NB4 (cell line): Measurements from ENCODE around the gene MYCBP2.
"Not testable (repeated sequence)": the region's sequence is repeated elsewhere in the genome, so short reads cannot be mapped to it uniquely, and the experiment has no call there.

ENCODE experiments used
- MAX ChIP-seq: IDR thresholded peaks from 2 replicates; pipeline ENCODE4 v1.6.1; 2011; ENCODE audit warnings: low read depth, low read length
- POLR2A ChIP-seq: IDR thresholded peaks from 2 replicates; pipeline ENCODE4 v1.6.1; 2011; ENCODE audit warnings: mild to moderate bottlenecking; ENCODE audit not compliant: insufficient read length; ENCODE audit errors: extremely low read depth
- TF ChIP-seq, protein P1 (sequence below): IDR thresholded peaks from one replicate; pipeline ENCODE4 v1.5.1; 2012; ENCODE audit warnings: low read depth, low read length

GRCh38 chr13:77347351-77347750 is 20.5 kb upstream of the MYCBP2 start:
- TF ChIP-seq, protein P1, sequence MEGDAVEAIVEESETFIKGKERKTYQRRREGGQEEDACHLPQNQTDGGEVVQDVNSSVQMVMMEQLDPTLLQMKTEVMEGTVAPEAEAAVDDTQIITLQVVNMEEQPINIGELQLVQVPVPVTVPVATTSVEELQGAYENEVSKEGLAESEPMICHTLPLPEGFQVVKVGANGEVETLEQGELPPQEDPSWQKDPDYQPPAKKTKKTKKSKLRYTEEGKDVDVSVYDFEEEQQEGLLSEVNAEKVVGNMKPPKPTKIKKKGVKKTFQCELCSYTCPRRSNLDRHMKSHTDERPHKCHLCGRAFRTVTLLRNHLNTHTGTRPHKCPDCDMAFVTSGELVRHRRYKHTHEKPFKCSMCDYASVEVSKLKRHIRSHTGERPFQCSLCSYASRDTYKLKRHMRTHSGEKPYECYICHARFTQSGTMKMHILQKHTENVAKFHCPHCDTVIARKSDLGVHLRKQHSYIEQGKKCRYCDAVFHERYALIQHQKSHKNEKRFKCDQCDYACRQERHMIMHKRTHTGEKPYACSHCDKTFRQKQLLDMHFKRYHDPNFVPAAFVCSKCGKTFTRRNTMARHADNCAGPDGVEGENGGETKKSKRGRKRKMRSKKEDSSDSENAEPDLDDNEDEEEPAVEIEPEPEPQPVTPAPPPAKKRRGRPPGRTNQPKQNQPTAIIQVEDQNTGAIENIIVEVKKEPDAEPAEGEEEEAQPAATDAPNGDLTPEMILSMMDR: not testable (repeated sequence)
- not testable (repeated sequence) for TF ChIP-seq POLR2A, MAX
